AG10803 (cell line): ENCODE measurements around the gene KLF13.

ENCODE experiments used
- DNase-seq: peaks from one replicate; pipeline ENCODE4 v3.0.0; 2010; ENCODE audit warnings: low read depth
- H3K4me3 ChIP-seq: 2 replicates; pipeline ENCODE4 v1.5.1; 2011; ENCODE audit warnings: mild to moderate bottlenecking, low read length, control low read depth
- CTCF ChIP-seq: conservative IDR thresholded peaks from 2 replicates; pipeline ENCODE4 v1.5.1; 2011; ENCODE audit warnings: mild to moderate bottlenecking, low read length, control low read depth, inconsistent platforms

The KLF13 gene

GRCh38 chr15:31340047-31340446 lies 13.4 kb downstream of the KLF13 start:
- no peak for DNase-seq
- no peak for TF ChIP-seq CTCF
- no peak overlapping the region for H3K4me3 ChIP-seq

DNA sequence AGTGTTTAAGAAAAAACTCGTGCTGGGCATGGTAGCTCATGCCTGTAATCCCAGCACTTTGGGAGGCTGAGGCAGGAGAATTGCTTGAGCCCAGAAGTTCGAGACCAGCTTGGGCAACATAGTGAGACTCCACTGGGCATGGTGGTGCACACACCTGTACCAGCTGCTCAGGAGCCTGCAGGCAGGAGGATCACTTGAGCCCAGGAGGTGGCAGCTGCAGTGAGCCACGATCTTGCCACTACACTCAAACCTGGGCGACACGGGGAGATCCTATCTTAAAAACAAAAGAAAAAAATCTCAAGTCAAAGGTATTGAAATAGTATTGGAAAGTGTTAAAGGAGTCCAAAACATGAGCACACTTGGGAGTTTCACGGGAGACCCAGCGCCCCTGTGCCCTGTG lies 14.0 kb downstream of the KLF13 start:
- no peak for TF ChIP-seq CTCF
- no peak for DNase-seq
- H3K4me3 ChIP-seq: no peak overlapping the region

GRCh38 chr15:31341071-31341470 lies 14.4 kb downstream of the KLF13 start:
- no peak overlapping the region for H3K4me3 ChIP-seq
- TF ChIP-seq CTCF: no peak
- no peak for DNase-seq

DNA sequence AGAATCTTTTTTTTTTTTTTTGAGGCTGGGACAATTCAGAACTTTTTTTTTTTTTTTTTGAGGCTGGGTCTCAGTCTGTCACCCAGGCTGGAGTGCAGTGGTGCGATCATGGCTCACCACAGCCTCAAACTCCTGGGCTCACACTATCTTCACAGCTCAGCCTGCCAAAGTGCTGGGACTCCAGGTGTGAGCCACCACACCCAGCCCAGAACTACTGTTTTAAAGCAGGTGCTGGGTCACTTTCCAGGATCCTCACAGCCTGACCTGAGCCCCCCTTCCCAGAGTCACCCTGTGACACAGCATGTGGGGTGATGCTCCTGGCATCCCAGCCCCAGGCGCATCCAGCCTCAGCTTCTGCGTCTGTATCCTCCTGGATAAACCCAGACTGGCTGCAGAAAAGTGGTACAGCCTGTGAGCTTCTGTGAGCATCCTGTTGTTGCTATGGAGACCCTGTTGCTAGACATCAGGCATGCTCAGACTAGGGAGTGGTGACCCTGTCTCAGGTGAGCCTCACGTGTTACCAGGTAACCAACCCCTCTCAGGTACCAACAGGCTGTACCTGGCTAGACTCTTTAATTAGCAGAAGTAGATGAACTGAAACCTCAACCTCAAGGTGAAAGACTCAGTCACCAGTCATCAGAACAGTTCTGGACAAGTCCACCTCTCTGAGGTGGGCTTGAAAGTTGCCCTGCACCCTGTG lies 15.0 kb downstream of the KLF13 start:
- H3K4me3 ChIP-seq: no peak overlapping the region

DNA sequence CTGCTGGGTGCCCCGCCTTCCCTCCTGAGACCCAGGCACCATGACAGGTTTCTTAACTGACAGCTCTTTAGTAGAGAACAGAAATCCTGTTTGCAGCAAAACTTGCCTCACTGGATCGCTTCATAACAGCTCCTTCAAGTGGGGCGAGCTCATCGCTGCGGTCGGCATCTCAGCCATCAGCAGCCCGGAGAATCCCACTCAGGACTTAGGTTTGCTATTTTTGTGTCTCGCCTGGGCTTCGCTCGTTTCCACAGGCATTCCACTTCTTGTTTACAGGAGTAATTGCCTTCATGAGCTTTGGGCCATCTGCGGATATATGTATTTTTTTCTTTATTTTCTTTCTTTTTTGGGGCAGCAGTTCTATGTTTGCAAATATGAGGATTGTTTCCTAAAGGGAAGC lies 15.7 kb downstream of the KLF13 start:
- H3K4me3 ChIP-seq: no peak overlapping the region
- TF ChIP-seq CTCF: no peak
- DNase-seq: no peak

More for the DNA sequence above, 15.0 kb downstream of the KLF13 start:
- TF ChIP-seq CTCF: no peak
- DNase-seq: no peak

- TF ChIP-seq CTCF: no peak
- no peak for DNase-seq
- H3K4me3 ChIP-seq: no peak overlapping the region
Measured at GRCh38 chr15:31342781-31343626, 16.4 kb downstream of the KLF13 start.

DNA sequence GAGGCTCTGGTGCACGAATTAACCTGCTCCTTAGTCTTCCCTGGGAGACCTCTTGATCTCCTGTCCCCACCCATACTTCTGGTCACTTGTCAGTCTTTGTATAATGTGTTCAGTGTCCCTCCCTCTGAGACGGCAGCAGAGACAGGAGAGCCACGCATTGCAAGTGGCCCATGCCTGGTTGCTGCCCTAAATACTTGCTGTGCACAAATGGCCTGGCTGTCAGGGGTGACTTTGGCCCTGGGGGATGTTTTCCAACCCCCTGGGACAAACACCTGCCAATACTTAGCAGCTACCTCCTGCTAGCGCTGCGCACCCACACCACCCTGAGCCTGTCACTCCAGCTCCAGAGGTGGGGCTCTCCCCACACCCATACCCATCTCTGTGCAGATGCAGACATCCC lies 17.2 kb downstream of the KLF13 start:
- TF ChIP-seq CTCF: no peak
- no peak for DNase-seq
- no peak overlapping the region for H3K4me3 ChIP-seq
